Measurements from ENCODE around the gene TBPL1. TPM values are rescaled to one million over a fixed set of nuclear protein-coding genes. Genes with fewer than 3 reads are reported as not detected.

TBPL1 gene
- total and polyA plus RNA-seq, 2 of the 8 experiments (the other 6 are each of a cell fraction or from before 2014, with no cell fraction given), result 32.5 to 67.0 TPM

- no peak for TF ChIP-seq CTCF (IDR thresholded peaks at IDR 0.05; ENCODE audit: control extremely low read depth in 1 of 3, insufficient read depth in 1 of 3, low read depth in 1 of 3, low read length in 3 of 3)
Measured at GRCh38 chr6:133954657-133955576, 1.9 kb downstream of the TBPL1 start (continued).
